HL-60 (cell line): ENCODE data around the gene SKP1.

Experiments used
- DNase-seq, 2 experiments: peaks; one replicate each; pipeline ENCODE4 v3.0.0-alpha.2; 2010 to 2020; ENCODE audit warnings: low read depth in 1 of 2, low spot score in 1 of 2
- H3K27ac ChIP-seq: fragments of 250-450 bp; sonication (Bioruptor Pico); replicated peaks from 2 replicates; pipeline ENCODE4 v1.5.1; 2020; ENCODE audit warnings: mild to moderate bottlenecking, moderate library complexity
- H3K27me3 ChIP-seq: fragments of 250-450 bp; sonication (Bioruptor Pico); 2 replicates; pipeline ENCODE4 v1.5.1; 2021; ENCODE audit warnings: mild to moderate bottlenecking, moderate library complexity; ENCODE audit not compliant: insufficient read depth, poor library complexity, severe bottlenecking
- H3K4me3 ChIP-seq: replicated peaks from 2 replicates; pipeline ENCODE4 v1.5.1; 2011; ENCODE audit warnings: mild to moderate bottlenecking, control low read depth, low read length; ENCODE audit not compliant: insufficient read depth
- CTCF ChIP-seq: IDR thresholded peaks from one replicate; pipeline ENCODE4 v1.5.1; 2011; ENCODE audit warnings: low read length, control low read depth, inconsistent platforms; ENCODE audit not compliant: insufficient read depth
- GABPA ChIP-seq: IDR thresholded peaks from 2 replicates; pipeline ENCODE4 v1.6.1; 2012; ENCODE audit warnings: low read depth
- POLR2AphosphoS5 ChIP-seq: IDR thresholded peaks from 2 replicates; pipeline ENCODE4 v1.6.1; 2012; ENCODE audit warnings: low read depth
- SPI1 ChIP-seq: IDR thresholded peaks from 2 replicates; pipeline ENCODE4 v1.6.1; 2012; ENCODE audit warnings: low read depth, mild to moderate bottlenecking, borderline replicate concordance
- TF ChIP-seq, protein P1 (sequence below): IDR thresholded peaks from 2 replicates; pipeline ENCODE4 v1.6.1; 2012; ENCODE audit warnings: low read depth; ENCODE audit not compliant: insufficient replicate concordance

Gene SKP1

GRCh38 chr5:134120386-134121138 is 56.2 kb downstream of the SKP1 start:
- no peak for DNase-seq
- Histone ChIP-seq H3K4me3 (no peak overlapping the region), H3K27ac (no peak overlapping the region), H3K27me3 (no peaks in the 10 kb centered on the region)
- TF ChIP-seq POLR2AphosphoS5 (no peak), CTCF (no peak), SPI1 (no peak), GABPA (no peak)
- TF ChIP-seq, protein P1, sequence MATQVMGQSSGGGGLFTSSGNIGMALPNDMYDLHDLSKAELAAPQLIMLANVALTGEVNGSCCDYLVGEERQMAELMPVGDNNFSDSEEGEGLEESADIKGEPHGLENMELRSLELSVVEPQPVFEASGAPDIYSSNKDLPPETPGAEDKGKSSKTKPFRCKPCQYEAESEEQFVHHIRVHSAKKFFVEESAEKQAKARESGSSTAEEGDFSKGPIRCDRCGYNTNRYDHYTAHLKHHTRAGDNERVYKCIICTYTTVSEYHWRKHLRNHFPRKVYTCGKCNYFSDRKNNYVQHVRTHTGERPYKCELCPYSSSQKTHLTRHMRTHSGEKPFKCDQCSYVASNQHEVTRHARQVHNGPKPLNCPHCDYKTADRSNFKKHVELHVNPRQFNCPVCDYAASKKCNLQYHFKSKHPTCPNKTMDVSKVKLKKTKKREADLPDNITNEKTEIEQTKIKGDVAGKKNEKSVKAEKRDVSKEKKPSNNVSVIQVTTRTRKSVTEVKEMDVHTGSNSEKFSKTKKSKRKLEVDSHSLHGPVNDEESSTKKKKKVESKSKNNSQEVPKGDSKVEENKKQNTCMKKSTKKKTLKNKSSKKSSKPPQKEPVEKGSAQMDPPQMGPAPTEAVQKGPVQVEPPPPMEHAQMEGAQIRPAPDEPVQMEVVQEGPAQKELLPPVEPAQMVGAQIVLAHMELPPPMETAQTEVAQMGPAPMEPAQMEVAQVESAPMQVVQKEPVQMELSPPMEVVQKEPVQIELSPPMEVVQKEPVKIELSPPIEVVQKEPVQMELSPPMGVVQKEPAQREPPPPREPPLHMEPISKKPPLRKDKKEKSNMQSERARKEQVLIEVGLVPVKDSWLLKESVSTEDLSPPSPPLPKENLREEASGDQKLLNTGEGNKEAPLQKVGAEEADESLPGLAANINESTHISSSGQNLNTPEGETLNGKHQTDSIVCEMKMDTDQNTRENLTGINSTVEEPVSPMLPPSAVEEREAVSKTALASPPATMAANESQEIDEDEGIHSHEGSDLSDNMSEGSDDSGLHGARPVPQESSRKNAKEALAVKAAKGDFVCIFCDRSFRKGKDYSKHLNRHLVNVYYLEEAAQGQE: no peak

DNA sequence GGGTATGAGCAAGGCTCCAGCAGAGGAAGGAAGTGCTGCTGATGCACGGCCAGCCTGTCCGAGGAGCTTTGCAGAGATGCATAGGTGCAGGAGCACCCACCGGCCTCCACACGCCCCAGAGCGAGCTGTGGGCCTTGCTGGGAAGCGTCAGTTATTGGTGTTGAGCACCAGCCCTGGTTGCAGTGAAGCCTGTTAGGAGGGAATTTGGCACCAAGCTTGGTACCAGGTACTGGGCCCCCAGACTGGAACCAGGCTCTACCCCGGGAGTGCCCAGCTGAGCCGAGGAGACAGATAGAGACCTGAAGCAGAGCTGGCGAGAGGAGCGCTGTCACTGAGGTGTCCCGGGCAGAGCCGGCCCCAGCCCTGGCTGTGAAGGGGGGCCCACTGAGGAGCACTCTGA is 57.0 kb downstream of the SKP1 start:
- TF ChIP-seq CTCF: no peak
- no peak overlapping the region for H3K27ac ChIP-seq
- peaks cover 2% of the 10 kb centered on the region for H3K27me3 ChIP-seq
- DNase-seq: no peak
- no peak overlapping the region for H3K4me3 ChIP-seq

GRCh38 chr5:134118212-134118835 is 58.4 kb downstream of the SKP1 start:
- DNase-seq: no peak
- Histone ChIP-seq H3K27me3 (peaks cover 7% of the 10 kb centered on the region), H3K4me3 (no peak overlapping the region), H3K27ac (no peak overlapping the region)
- TF ChIP-seq, protein P1: no peak
- no peak for TF ChIP-seq POLR2AphosphoS5

GRCh38 chr5:134116789-134117761 is 59.7 kb downstream of the SKP1 start:
- Histone ChIP-seq H3K27ac (no peak overlapping the region), H3K27me3 (peaks cover 8% of the 10 kb centered on the region), H3K4me3 (no peak overlapping the region)
- TF ChIP-seq POLR2AphosphoS5 (no peak), SPI1 (no peak), CTCF (no peak), GABPA (no peak)
- TF ChIP-seq, protein P1: no peak
- DNase-seq: no peak
